ENCODE measurements around the gene C9orf43.

- TF ChIP-seq CTCF (IDR thresholded peaks at IDR 0.05) (no peak), EZH2 (IDR thresholded peaks at IDR 0.05) (no peak), EZH2phosphoT487 (IDR thresholded peaks at IDR 0.05) (no peak)
Observed at GRCh38 chr9:113368348-113368981, 42.1 kb upstream of the C9orf43 start.
